ENCODE data around the gene SLIT1.

The SLIT1 gene

DNA sequence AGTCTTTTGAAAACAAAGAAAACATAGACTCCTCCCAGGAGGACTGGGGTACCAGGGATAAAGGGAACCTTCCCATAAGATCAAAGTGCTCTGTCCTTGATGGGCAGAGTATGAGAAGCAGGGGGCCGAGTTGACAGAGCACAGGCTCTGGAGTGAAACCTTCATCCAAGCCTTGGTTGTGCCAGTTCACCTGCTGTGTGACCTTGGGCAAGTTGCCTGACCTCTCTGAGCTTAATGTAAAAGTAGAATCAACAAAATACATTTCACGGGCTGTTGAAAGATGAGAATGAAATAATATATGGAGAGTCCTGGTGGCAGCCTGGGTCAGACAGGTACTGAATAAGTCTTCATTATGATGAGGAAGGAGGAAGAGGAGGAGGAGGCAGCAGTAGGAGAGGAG is 69.9 kb downstream of the SLIT1 start:
- TF ChIP-seq BACH2 (CRISPR knock-in tag; IDR thresholded peaks at IDR 0.05; ENCODE audit: borderline replicate concordance) (no peak), ARNTL (CRISPR knock-in tag; IDR thresholded peaks at IDR 0.05; ENCODE audit: borderline replicate concordance, low read depth) (no peak), TCF4 (CRISPR knock-in tag; IDR thresholded peaks at IDR 0.05; ENCODE audit: borderline replicate concordance) (no peak)
- no peak for ATAC-seq

DNA sequence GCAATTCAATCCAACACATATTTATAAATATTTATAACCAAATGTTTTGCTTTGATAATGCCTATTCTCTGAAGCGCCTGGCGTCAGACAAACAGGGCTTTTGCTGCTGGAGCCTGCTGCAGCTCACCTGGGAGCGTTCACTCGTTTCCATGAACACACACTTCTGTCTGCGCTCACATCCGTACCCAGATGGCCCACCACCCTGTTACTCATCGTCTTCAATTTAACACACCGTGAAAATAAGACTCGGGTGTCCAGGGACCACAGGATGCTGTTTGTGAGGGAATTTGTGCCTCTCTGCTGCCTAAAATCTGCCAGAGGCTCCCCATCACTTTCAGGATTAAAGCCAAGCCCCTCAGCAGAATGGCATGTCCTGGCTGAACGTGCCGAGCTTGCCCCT is 74.1 kb downstream of the SLIT1 start:
- no peak for ATAC-seq
- TF ChIP-seq, protein P1, sequence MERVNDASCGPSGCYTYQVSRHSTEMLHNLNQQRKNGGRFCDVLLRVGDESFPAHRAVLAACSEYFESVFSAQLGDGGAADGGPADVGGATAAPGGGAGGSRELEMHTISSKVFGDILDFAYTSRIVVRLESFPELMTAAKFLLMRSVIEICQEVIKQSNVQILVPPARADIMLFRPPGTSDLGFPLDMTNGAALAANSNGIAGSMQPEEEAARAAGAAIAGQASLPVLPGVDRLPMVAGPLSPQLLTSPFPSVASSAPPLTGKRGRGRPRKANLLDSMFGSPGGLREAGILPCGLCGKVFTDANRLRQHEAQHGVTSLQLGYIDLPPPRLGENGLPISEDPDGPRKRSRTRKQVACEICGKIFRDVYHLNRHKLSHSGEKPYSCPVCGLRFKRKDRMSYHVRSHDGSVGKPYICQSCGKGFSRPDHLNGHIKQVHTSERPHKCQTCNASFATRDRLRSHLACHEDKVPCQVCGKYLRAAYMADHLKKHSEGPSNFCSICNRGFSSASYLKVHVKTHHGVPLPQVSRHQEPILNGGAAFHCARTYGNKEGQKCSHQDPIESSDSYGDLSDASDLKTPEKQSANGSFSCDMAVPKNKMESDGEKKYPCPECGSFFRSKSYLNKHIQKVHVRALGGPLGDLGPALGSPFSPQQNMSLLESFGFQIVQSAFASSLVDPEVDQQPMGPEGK (CRISPR knock-in tag; IDR thresholded peaks at IDR 0.05; ENCODE audit: borderline replicate concordance) = no peak
- TF ChIP-seq ZNF565 (CRISPR knock-in tag; conservative IDR thresholded peaks at IDR 0.05; ENCODE audit: low read depth) = no peak
- TF ChIP-seq PPARA (CRISPR knock-in tag; IDR thresholded peaks at IDR 0.05; ENCODE audit: borderline replicate concordance) = no peak

DNA sequence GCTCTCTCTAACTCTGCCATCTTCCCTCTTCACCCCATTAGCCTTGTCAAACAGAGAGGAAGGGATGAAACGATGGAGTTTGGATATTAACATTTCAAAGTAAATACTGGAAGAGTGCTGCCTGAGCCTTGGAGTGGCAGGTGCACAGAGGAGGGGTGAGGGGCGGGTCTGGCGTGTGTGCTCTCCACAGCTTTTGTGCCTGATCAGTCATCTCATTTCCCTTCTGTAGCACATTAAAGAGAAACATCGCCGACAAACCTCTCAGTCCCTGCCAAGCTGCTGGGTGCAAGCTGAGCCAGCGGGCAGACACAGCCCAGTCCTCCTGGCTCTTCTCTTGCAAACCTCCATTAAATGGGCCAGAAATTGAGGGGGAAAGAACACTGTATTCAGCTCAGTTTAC is 76.2 kb downstream of the SLIT1 start:
- no peak for ATAC-seq
- TF ChIP-seq ISL1 (CRISPR knock-in tag; IDR thresholded peaks at IDR 0.05) (no peak), CSDC2 (CRISPR knock-in tag; IDR thresholded peaks at IDR 0.05) (no peak), ZC3H10 (CRISPR knock-in tag; IDR thresholded peaks at IDR 0.05) (no peak), ZNF70 (CRISPR knock-in tag; IDR thresholded peaks at IDR 0.05) (no peak), ZNF8 (CRISPR knock-in tag; IDR thresholded peaks at IDR 0.05) (no peak), ZFP30 (CRISPR knock-in tag; IDR thresholded peaks at IDR 0.05) (no peak)

DNA sequence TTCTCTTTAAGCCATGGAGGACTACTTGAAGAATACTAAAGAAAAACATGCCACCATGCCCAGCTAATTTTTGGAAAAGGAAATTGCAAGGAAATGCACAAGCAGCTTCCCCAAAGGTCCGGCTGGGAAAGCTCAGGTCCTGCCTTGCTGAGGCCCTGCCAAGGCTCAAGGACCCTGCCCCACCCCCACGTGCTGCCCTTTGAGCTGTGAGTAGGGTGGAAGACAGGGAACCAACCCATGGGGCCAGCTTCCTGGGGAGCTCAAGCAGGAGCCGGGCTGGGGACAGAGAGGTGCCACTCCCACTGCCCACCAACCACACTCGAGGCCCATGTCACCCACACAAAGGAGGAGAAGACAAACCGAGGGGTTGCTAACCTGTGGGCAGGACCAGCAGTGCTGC is 78.2 kb downstream of the SLIT1 start:
- TF ChIP-seq ARNTL (CRISPR knock-in tag; IDR thresholded peaks at IDR 0.05; ENCODE audit: borderline replicate concordance, low read depth) (no peak), CSDC2 (CRISPR knock-in tag; IDR thresholded peaks at IDR 0.05) (no peak), ZNF70 (CRISPR knock-in tag; IDR thresholded peaks at IDR 0.05) (no peak), PPARA (CRISPR knock-in tag; IDR thresholded peaks at IDR 0.05; ENCODE audit: borderline replicate concordance) (no peak)
- no peak for ATAC-seq

DNA sequence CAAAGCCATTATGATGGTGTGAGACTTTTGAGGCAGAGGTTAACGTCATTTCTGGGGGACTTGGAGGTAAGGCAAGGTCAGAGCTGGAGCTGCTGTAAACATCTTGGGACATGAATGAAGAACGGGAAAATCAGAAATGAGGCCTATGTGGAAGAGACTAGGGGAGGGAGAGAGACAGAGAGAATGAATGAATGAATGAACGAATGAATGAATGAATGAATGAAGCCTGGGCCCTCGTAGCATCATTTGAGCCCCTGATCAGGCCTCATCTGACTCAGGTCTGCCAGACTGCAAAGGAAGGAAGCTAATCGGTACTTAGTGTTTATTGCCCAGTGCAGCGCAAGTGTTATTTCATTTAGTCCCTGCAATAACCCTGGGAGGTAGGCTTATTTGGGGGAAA is 79.6 kb downstream of the SLIT1 start:
- TF ChIP-seq SNAI2 (CRISPR knock-in tag; IDR thresholded peaks at IDR 0.05) (no peak), RARB (CRISPR knock-in tag; IDR thresholded peaks at IDR 0.05) (no peak), ZFP30 (CRISPR knock-in tag; IDR thresholded peaks at IDR 0.05) (no peak), GLIS3 (CRISPR knock-in tag; IDR thresholded peaks at IDR 0.05) (no peak), ARNTL (CRISPR knock-in tag; IDR thresholded peaks at IDR 0.05; ENCODE audit: borderline replicate concordance, low read depth) (no peak), ZNF8 (CRISPR knock-in tag; IDR thresholded peaks at IDR 0.05) (no peak), ZFP3 (CRISPR knock-in tag; IDR thresholded peaks at IDR 0.05) (no peak), OSR1 (CRISPR knock-in tag; IDR thresholded peaks at IDR 0.05) (no peak), ISL1 (CRISPR knock-in tag; IDR thresholded peaks at IDR 0.05) (no peak), BACH2 (CRISPR knock-in tag; IDR thresholded peaks at IDR 0.05; ENCODE audit: borderline replicate concordance) (no peak), TCF4 (CRISPR knock-in tag; IDR thresholded peaks at IDR 0.05; ENCODE audit: borderline replicate concordance) (no peak)
- TF ChIP-seq, protein P2, sequence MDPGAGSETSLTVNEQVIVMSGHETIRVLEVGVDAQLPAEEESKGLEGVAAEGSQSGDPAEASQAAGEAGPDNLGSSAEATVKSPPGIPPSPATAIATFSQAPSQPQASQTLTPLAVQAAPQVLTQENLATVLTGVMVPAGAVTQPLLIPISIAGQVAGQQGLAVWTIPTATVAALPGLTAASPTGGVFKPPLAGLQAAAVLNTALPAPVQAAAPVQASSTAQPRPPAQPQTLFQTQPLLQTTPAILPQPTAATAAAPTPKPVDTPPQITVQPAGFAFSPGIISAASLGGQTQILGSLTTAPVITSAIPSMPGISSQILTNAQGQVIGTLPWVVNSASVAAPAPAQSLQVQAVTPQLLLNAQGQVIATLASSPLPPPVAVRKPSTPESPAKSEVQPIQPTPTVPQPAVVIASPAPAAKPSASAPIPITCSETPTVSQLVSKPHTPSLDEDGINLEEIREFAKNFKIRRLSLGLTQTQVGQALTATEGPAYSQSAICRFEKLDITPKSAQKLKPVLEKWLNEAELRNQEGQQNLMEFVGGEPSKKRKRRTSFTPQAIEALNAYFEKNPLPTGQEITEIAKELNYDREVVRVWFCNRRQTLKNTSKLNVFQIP (CRISPR knock-in tag; IDR thresholded peaks at IDR 0.05; ENCODE audit: borderline replicate concordance, low read depth) = no peak
- TF ChIP-seq, protein P3, sequence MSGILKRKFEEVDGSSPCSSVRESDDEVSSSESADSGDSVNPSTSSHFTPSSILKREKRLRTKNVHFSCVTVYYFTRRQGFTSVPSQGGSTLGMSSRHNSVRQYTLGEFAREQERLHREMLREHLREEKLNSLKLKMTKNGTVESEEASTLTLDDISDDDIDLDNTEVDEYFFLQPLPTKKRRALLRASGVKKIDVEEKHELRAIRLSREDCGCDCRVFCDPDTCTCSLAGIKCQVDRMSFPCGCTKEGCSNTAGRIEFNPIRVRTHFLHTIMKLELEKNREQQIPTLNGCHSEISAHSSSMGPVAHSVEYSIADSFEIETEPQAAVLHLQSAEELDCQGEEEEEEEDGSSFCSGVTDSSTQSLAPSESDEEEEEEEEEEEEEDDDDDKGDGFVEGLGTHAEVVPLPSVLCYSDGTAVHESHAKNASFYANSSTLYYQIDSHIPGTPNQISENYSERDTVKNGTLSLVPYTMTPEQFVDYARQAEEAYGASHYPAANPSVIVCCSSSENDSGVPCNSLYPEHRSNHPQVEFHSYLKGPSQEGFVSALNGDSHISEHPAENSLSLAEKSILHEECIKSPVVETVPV (CRISPR knock-in tag; IDR thresholded peaks at IDR 0.05) = no peak
- TF ChIP-seq, protein P4, sequence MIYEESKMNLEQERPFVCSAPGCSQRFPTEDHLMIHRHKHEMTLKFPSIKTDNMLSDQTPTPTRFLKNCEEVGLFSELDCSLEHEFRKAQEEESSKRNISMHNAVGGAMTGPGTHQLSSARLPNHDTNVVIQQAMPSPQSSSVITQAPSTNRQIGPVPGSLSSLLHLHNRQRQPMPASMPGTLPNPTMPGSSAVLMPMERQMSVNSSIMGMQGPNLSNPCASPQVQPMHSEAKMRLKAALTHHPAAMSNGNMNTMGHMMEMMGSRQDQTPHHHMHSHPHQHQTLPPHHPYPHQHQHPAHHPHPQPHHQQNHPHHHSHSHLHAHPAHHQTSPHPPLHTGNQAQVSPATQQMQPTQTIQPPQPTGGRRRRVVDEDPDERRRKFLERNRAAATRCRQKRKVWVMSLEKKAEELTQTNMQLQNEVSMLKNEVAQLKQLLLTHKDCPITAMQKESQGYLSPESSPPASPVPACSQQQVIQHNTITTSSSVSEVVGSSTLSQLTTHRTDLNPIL (CRISPR knock-in tag; IDR thresholded peaks at IDR 0.05; ENCODE audit: low read depth) = no peak
- TF ChIP-seq, protein P5, sequence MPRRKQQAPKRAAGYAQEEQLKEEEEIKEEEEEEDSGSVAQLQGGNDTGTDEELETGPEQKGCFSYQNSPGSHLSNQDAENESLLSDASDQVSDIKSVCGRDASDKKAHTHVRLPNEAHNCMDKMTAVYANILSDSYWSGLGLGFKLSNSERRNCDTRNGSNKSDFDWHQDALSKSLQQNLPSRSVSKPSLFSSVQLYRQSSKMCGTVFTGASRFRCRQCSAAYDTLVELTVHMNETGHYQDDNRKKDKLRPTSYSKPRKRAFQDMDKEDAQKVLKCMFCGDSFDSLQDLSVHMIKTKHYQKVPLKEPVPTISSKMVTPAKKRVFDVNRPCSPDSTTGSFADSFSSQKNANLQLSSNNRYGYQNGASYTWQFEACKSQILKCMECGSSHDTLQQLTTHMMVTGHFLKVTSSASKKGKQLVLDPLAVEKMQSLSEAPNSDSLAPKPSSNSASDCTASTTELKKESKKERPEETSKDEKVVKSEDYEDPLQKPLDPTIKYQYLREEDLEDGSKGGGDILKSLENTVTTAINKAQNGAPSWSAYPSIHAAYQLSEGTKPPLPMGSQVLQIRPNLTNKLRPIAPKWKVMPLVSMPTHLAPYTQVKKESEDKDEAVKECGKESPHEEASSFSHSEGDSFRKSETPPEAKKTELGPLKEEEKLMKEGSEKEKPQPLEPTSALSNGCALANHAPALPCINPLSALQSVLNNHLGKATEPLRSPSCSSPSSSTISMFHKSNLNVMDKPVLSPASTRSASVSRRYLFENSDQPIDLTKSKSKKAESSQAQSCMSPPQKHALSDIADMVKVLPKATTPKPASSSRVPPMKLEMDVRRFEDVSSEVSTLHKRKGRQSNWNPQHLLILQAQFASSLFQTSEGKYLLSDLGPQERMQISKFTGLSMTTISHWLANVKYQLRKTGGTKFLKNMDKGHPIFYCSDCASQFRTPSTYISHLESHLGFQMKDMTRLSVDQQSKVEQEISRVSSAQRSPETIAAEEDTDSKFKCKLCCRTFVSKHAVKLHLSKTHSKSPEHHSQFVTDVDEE (CRISPR knock-in tag; IDR thresholded peaks at IDR 0.05) = no peak

More for the DNA sequence above, 79.6 kb downstream of the SLIT1 start:
- no peak for ATAC-seq
